B cell (primary cell): Measurements from ENCODE around the gene PRRG4. TPM values are rescaled to one million over a fixed set of nuclear protein-coding genes. Genes with fewer than 3 reads are reported as not detected.
A peak's percentile ranks its signal among the peaks of the same experiment; 100 is the strongest.

ENCODE experiments used
- ATAC-seq: fragments of 200-7000 bp; cut with Tn5 transposase; one replicate; pipeline ENCODE4 v1.10.0; 2021; ENCODE audit warnings: low read depth, mild to moderate bottlenecking, moderate number of reproducible peaks, moderate library complexity
- CTCF ChIA-PET: fragments of 350-600 bp; sonication (Branson Sonifier 250); formaldehyde crosslinking; loops from one replicate; lab custom pipeline; 2021; ENCODE audit warnings: antibody characterized with exemption, inconsistent platforms; lab: Charles Lee
- POLR2A ChIA-PET: fragments of 350-600 bp; sonication (Branson Sonifier 250); formaldehyde crosslinking; loops from one replicate; lab custom pipeline; 2021; ENCODE audit warnings: antibody characterized with exemption; lab: Charles Lee
- DNase-seq: peaks from one replicate; pipeline ENCODE4 v3.0.0; 2013
- H2AFZ ChIP-seq: 2 replicates; pipeline ENCODE4 v1.6.1; 2012; ENCODE audit warnings: mild to moderate bottlenecking, low read depth, low read length; ENCODE audit not compliant: insufficient read depth, poor library complexity, severe bottlenecking
- H3K27ac ChIP-seq, 2 donors: 1 replicate in 1 of 2; 2 replicates in 1 of 2; pipeline ENCODE4 v1.5.1; 2012 to 2013; ENCODE audit warnings: low read length in 2 of 2, mild to moderate bottlenecking in 2 of 2, moderate library complexity in 1 of 2
- H3K27me3 ChIP-seq, 4 experiments: fragments of 200-600 bp in 1 of 4; sonication (generic) in 1 of 4; replicated peaks in 1 of 4; 1 replicate in 2 of 4; 2 replicates in 2 of 4; pipeline versions ENCODE4 v1.6.1 to v1.7.0; 2013 to 2016; ENCODE audit warnings: low read length in 3 of 4, mild to moderate bottlenecking in 2 of 4, mixed read lengths in 1 of 4, moderate library complexity in 1 of 4; ENCODE audit not compliant: insufficient read depth in 4 of 4, control insufficient read depth in 3 of 4; ENCODE audit errors: control extremely low read depth in 1 of 4
- H3K36me3 ChIP-seq, 2 experiments: replicated peaks in 1 of 2; 1 replicate in 1 of 2; 2 replicates in 1 of 2; pipeline versions ENCODE4 v1.6.1 to v1.7.1; 2013; ENCODE audit warnings: low read length in 1 of 2; ENCODE audit not compliant: insufficient read depth in 2 of 2, control insufficient read depth in 1 of 2; ENCODE audit errors: control extremely low read depth in 1 of 2, extremely low read depth in 1 of 2
- H3K4me1 ChIP-seq, 2 donors: fragments of 200-600 bp in 1 of 2; sonication (generic) in 1 of 2; 1 replicate in 1 of 2; 2 replicates in 1 of 2; pipeline versions ENCODE4 v1.5.1 to v1.6.1; 2013 to 2017; ENCODE audit warnings: low read length in 2 of 2; ENCODE audit not compliant: control insufficient read depth in 2 of 2, insufficient read depth in 2 of 2
- H3K4me2 ChIP-seq: replicated peaks from 2 replicates; pipeline ENCODE3; 2012; ENCODE audit warnings: mild to moderate bottlenecking, low read depth, low read length; ENCODE audit not compliant: poor library complexity, severe bottlenecking
- H3K4me3 ChIP-seq, 5 experiments: fragments of 200-600 bp in 1 of 5; sonication (generic) in 1 of 5; 1 replicate in 3 of 5; 2 replicates in 2 of 5; pipeline versions ENCODE4 v1.5.1 to v1.7.0; 2011 to 2016; ENCODE audit warnings: low read length in 4 of 5, mild to moderate bottlenecking in 4 of 5, low read depth in 2 of 5, control low read depth in 1 of 5, moderate library complexity in 1 of 5; ENCODE audit not compliant: insufficient read depth in 1 of 5; ENCODE audit errors: control extremely low read depth in 1 of 5, extremely low read depth in 1 of 5
- H3K79me2 ChIP-seq: fragments of 200-600 bp; sonication (generic); one replicate; pipeline ENCODE4 v1.6.0; 2016; ENCODE audit warnings: low read length; ENCODE audit not compliant: control insufficient read depth, insufficient read depth
- H3K9ac ChIP-seq: fragments of 200-600 bp; sonication (generic); 2 replicates; pipeline ENCODE4 v1.6.1; 2017; ENCODE audit warnings: mild to moderate bottlenecking, low read length, moderate library complexity
- H3K9me3 ChIP-seq, 3 donors: one replicate each; pipeline versions ENCODE4 v1.6.1 to v1.7.1; 2013; ENCODE audit warnings: low read length in 2 of 3; ENCODE audit not compliant: control insufficient read depth in 2 of 3, insufficient read depth in 1 of 3; ENCODE audit errors: control extremely low read depth in 1 of 3
- H4K20me1 ChIP-seq: 2 replicates; pipeline ENCODE4 v1.6.0; 2012; ENCODE audit warnings: mild to moderate bottlenecking, low read length; ENCODE audit not compliant: insufficient read depth, control insufficient read depth, poor library complexity, severe bottlenecking
- H3K27ac Mint-ChIP-seq: one replicate; pipeline ENCODE4 v1.8.0; 2021; ENCODE audit warnings: mixed read lengths
- H3K27me3 Mint-ChIP-seq: one replicate; pipeline ENCODE4 v1.8.0; 2021; ENCODE audit warnings: mixed read lengths
- H3K4me1 Mint-ChIP-seq: one replicate; pipeline ENCODE4 v1.8.0; 2021; ENCODE audit warnings: mixed read lengths
- H3K4me3 Mint-ChIP-seq: one replicate; pipeline ENCODE4 v1.8.0; 2021; ENCODE audit warnings: mixed read lengths
- H3K9me3 Mint-ChIP-seq: one replicate; pipeline ENCODE4 v1.8.0; 2022; ENCODE audit warnings: mixed read lengths; ENCODE audit not compliant: insufficient read depth
- CTCF ChIP-seq: fragments of 200-600 bp; IDR thresholded peaks from one replicate; pipeline ENCODE4 v1.8.0; 2022; ENCODE audit warnings: antibody characterized with exemption, mild to moderate bottlenecking
- EZH2 ChIP-seq: IDR thresholded peaks from 2 replicates; pipeline ENCODE4 v1.6.1; 2012; ENCODE audit warnings: borderline replicate concordance, low read depth, mild to moderate bottlenecking, moderate library complexity, low read length; ENCODE audit not compliant: insufficient read depth, poor library complexity, severe bottlenecking
- WGBS: methylation state at CpG from one replicate; pipeline ENCODE4 v1.1.5; 2013; ENCODE audit warnings: missing lambda C conversion rate; ENCODE audit not compliant: insufficient coverage; 5-methylcytosine and 5-hydroxymethylcytosine counted together
- intact Hi-C: fragments of 100-400 bp; cut with micrococcal nuclease; formaldehyde crosslinking; loops from one replicate; pipeline ENCODE4 v1.10.0; 2022
- polyA plus RNA-seq: library from polyadenylated mRNA; depleted of rRNA; stranded (reverse); fragments of >200 nt; gene quantifications from 2 replicates; pipeline ENCODE4 v1.2.3, GENCODE V29; 2012
- total RNA-seq, 2 donors: library from RNA; stranded (reverse); fragments of 120-200 nt in 1 of 2; gene quantifications; 1 replicate in 1 of 2; 2 replicates in 1 of 2; pipeline versions ENCODE4 v1.2.3 to v1.2.4, GENCODE V29; 2013 to 2022

Gene PRRG4
- total and polyA plus RNA-seq, 2 donors (not counting 1 experiment from before 2014, with no cell fraction given): 0.07 TPM; not detected in 1

- whole genome bisulfite sequencing: 20% methylated on average over 7 of the region's 14 CpGs
- H2AFZ ChIP-seq: peak overlapping the region; percentile 85
- CTCF ChIA-PET: interaction anchor here (0.9 to 2.9 kb wide), 6 partner anchors 9 to 171 kb away, joined by 3 to 11 read pairs (median 6); no protein-coding TSS in a partner anchor
- Mint-ChIP-seq H3K4me3 (peak overlapping the region; percentile 88), H3K27ac (peak overlapping the region; percentile 93), H3K27me3 (no peaks in the 10 kb centered on the region), H3K9me3 (no peaks in the 10 kb centered on the region), H3K4me1 (peaks cover 37% of the 10 kb centered on the region)
- peak overlapping the region in 1 of 2 donors; percentile 70 for H3K27ac ChIP-seq
- peaks cover 12 to 16% of the 10 kb centered on the region in 2 donors for H3K4me1 ChIP-seq
- H3K4me2 ChIP-seq: peak overlapping the region; percentile 85
- POLR2A ChIA-PET: no interaction called here
- H4K20me1 ChIP-seq: peaks cover 3% of the 10 kb centered on the region
- H3K79me2 ChIP-seq: peaks cover 58% of the 10 kb centered on the region
- no peaks in the 10 kb centered on the region for H3K27me3 ChIP-seq
- DNase-seq: peak; percentile 40
- H3K9me3 ChIP-seq: no peaks in the 10 kb centered on the region
- ATAC-seq: no peak
- no peak for TF ChIP-seq CTCF
- no peak for TF ChIP-seq EZH2
- H3K9ac ChIP-seq: peak overlapping the region; percentile 87
- no peaks in the 10 kb centered on the region for H3K36me3 ChIP-seq
- intact Hi-C loops: loop anchor here (2.0 to 10.0 kb wide), 4 partner anchors 267 to 1387 kb away; partner anchors contain the start of genes CAPRIN1, CSTF3, ELP4 and FBXO3
- H3K4me3 ChIP-seq: peak overlapping the region; percentile 22 to 88 (median 83)
These were observed 64.6 kb downstream of the PRRG4 start for GRCh38 chr11:32894149-32894827.

- no peaks in the 10 kb centered on the region for H3K27me3 Mint-ChIP-seq
- intact Hi-C loops: loop anchor here (2.0 to 10.0 kb wide), 4 partner anchors 266 to 1388 kb away; partner anchors contain the start of genes CAPRIN1, CSTF3, ELP4 and FBXO3
- ATAC-seq (no peak), DNase-seq (no peak)
- CTCF ChIA-PET: interaction anchor here (1.0 to 2.7 kb wide), 4 partner anchors 10 to 170 kb away, joined by 3 to 9 read pairs (median 6); no protein-coding TSS in a partner anchor
- H2AFZ ChIP-seq: no peak overlapping the region
- H3K9ac ChIP-seq: no peak overlapping the region
- no peaks in the 10 kb centered on the region for H3K9me3 ChIP-seq
- no peak for TF ChIP-seq CTCF
- TF ChIP-seq EZH2: no peak
- no peaks in the 10 kb centered on the region for H3K27me3 ChIP-seq
- H3K79me2 ChIP-seq: peaks cover 65% of the 10 kb centered on the region
- peaks cover 43% of the 10 kb centered on the region for H3K4me1 Mint-ChIP-seq
- H3K4me3 Mint-ChIP-seq: no peak overlapping the region
- H3K4me3 ChIP-seq: no peak overlapping the region
- WGBS: no CpG with 5 or more reads among the region's 3 CpGs
- H3K27ac ChIP-seq: no peak overlapping the region
- POLR2A ChIA-PET: no interaction called here
- H3K36me3 ChIP-seq: no peaks in the 10 kb centered on the region
- H3K4me2 ChIP-seq: no peak overlapping the region
- H3K27ac Mint-ChIP-seq: no peak overlapping the region
- H4K20me1 ChIP-seq: peaks cover 9% of the 10 kb centered on the region
- H3K9me3 Mint-ChIP-seq: no peaks in the 10 kb centered on the region
- H3K4me1 ChIP-seq: peaks cover 12 to 16% of the 10 kb centered on the region in 2 donors
These were observed 65.2 kb downstream of the PRRG4 start for GRCh38 chr11:32894921-32895320.
